ENCODE measurements around the gene TUBG1. TPM values are rescaled to one million over a fixed set of nuclear protein-coding genes. Genes with fewer than 3 reads are reported as not detected.

TUBG1 gene
- total and polyA plus RNA-seq, 9 of the 15 experiments (the other 6 are each of a cell fraction or from before 2014, with no cell fraction given), result 33.1 to 147 (median 66.0) TPM

DNA sequence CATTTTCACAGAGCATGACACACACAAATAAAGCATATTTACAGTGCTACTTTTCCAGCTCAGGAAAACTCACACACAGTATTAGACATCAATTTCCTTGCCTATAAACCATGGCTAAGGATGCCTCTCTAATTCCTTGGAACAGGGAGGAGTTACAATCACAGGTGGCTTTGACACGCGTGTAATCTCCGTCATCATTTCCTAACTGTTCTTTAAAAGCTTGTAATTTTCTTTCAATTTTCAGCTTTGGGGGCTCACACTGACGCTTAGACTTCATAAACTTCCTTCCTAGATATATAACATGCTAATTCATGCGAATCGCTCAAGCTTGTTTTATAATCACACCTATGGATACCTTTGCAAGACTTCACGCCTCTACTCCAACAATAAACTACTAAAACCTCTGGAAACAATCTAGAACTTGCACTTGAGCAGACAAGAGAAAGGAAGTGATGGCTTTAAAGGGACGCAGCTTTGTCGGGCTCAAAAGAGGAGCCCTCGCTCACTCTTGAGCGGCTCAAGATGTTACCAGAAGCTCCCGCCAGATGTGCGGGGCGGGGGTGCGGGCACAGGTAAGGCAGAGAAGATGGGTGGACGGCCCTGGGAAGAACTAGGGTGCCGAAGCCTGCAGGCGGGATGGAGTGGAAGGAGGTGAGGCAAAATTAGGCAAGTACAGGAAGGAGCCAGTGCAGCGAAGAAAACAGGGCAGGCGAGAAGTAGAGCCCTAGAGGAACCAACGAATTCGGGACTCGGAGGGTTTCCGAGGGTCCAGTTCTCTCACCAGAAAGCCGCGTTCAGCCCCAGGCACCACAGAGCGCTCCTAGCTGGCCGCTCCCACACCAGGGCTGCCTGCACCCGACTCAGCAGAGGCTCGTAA lies 940 bp upstream of the TUBG1 start (continued):
- TF ChIP-seq DDX20 (tag; IDR thresholded peaks at IDR 0.05; ENCODE audit: low read depth) (no peak), GABPA (tag; conservative IDR thresholded peaks at IDR 0.05; ENCODE audit: low read depth) (no peak), FOXJ2 (tag; IDR thresholded peaks at IDR 0.05) (no peak), ZBTB8A (IDR thresholded peaks at IDR 0.05; ENCODE audit: partially characterized antibody) (no peak), MYBL2 (IDR thresholded peaks at IDR 0.05; ENCODE audit: low read depth) (no peak), MYBL2 (CRISPR knock-in tag; IDR thresholded peaks at IDR 0.05; ENCODE audit: borderline replicate concordance) (no peak), ZEB2 (IDR thresholded peaks at IDR 0.05) (peak; percentile 77), HNRNPK (IDR thresholded peaks at IDR 0.05; ENCODE audit: low read depth, low read length, poor library complexity, severe bottlenecking) (no peak), KAT7 (CRISPR knock-in tag; IDR thresholded peaks at IDR 0.05; ENCODE audit: borderline replicate concordance) (no peak)
- TF ChIP-seq, protein P1, sequence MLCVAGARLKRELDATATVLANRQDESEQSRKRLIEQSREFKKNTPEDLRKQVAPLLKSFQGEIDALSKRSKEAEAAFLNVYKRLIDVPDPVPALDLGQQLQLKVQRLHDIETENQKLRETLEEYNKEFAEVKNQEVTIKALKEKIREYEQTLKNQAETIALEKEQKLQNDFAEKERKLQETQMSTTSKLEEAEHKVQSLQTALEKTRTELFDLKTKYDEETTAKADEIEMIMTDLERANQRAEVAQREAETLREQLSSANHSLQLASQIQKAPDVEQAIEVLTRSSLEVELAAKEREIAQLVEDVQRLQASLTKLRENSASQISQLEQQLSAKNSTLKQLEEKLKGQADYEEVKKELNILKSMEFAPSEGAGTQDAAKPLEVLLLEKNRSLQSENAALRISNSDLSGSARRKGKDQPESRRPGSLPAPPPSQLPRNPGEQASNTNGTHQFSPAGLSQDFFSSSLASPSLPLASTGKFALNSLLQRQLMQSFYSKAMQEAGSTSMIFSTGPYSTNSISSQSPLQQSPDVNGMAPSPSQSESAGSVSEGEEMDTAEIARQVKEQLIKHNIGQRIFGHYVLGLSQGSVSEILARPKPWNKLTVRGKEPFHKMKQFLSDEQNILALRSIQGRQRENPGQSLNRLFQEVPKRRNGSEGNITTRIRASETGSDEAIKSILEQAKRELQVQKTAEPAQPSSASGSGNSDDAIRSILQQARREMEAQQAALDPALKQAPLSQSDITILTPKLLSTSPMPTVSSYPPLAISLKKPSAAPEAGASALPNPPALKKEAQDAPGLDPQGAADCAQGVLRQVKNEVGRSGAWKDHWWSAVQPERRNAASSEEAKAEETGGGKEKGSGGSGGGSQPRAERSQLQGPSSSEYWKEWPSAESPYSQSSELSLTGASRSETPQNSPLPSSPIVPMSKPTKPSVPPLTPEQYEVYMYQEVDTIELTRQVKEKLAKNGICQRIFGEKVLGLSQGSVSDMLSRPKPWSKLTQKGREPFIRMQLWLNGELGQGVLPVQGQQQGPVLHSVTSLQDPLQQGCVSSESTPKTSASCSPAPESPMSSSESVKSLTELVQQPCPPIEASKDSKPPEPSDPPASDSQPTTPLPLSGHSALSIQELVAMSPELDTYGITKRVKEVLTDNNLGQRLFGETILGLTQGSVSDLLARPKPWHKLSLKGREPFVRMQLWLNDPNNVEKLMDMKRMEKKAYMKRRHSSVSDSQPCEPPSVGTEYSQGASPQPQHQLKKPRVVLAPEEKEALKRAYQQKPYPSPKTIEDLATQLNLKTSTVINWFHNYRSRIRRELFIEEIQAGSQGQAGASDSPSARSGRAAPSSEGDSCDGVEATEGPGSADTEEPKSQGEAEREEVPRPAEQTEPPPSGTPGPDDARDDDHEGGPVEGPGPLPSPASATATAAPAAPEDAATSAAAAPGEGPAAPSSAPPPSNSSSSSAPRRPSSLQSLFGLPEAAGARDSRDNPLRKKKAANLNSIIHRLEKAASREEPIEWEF (CRISPR knock-in tag; IDR thresholded peaks at IDR 0.05), result no peak
- TF ChIP-seq, protein P2, sequence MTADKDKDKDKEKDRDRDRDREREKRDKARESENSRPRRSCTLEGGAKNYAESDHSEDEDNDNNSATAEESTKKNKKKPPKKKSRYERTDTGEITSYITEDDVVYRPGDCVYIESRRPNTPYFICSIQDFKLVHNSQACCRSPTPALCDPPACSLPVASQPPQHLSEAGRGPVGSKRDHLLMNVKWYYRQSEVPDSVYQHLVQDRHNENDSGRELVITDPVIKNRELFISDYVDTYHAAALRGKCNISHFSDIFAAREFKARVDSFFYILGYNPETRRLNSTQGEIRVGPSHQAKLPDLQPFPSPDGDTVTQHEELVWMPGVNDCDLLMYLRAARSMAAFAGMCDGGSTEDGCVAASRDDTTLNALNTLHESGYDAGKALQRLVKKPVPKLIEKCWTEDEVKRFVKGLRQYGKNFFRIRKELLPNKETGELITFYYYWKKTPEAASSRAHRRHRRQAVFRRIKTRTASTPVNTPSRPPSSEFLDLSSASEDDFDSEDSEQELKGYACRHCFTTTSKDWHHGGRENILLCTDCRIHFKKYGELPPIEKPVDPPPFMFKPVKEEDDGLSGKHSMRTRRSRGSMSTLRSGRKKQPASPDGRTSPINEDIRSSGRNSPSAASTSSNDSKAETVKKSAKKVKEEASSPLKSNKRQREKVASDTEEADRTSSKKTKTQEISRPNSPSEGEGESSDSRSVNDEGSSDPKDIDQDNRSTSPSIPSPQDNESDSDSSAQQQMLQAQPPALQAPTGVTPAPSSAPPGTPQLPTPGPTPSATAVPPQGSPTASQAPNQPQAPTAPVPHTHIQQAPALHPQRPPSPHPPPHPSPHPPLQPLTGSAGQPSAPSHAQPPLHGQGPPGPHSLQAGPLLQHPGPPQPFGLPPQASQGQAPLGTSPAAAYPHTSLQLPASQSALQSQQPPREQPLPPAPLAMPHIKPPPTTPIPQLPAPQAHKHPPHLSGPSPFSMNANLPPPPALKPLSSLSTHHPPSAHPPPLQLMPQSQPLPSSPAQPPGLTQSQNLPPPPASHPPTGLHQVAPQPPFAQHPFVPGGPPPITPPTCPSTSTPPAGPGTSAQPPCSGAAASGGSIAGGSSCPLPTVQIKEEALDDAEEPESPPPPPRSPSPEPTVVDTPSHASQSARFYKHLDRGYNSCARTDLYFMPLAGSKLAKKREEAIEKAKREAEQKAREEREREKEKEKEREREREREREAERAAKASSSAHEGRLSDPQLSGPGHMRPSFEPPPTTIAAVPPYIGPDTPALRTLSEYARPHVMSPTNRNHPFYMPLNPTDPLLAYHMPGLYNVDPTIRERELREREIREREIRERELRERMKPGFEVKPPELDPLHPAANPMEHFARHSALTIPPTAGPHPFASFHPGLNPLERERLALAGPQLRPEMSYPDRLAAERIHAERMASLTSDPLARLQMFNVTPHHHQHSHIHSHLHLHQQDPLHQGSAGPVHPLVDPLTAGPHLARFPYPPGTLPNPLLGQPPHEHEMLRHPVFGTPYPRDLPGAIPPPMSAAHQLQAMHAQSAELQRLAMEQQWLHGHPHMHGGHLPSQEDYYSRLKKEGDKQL (CRISPR knock-in tag; IDR thresholded peaks at IDR 0.05; ENCODE audit: borderline replicate concordance), result no peak
- TF ChIP-seq, protein P3, sequence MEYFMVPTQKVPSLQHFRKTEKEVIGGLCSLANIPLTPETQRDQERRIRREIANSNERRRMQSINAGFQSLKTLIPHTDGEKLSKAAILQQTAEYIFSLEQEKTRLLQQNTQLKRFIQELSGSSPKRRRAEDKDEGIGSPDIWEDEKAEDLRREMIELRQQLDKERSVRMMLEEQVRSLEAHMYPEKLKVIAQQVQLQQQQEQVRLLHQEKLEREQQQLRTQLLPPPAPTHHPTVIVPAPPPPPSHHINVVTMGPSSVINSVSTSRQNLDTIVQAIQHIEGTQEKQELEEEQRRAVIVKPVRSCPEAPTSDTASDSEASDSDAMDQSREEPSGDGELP (CRISPR knock-in tag; IDR thresholded peaks at IDR 0.05; ENCODE audit: borderline replicate concordance), result no peak
- TF ChIP-seq, protein P4, sequence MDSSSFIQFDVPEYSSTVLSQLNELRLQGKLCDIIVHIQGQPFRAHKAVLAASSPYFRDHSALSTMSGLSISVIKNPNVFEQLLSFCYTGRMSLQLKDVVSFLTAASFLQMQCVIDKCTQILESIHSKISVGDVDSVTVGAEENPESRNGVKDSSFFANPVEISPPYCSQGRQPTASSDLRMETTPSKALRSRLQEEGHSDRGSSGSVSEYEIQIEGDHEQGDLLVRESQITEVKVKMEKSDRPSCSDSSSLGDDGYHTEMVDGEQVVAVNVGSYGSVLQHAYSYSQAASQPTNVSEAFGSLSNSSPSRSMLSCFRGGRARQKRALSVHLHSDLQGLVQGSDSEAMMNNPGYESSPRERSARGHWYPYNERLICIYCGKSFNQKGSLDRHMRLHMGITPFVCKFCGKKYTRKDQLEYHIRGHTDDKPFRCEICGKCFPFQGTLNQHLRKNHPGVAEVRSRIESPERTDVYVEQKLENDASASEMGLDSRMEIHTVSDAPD (CRISPR knock-in tag; IDR thresholded peaks at IDR 0.05), result no peak
